Activated naive CD4-positive, alpha-beta T cell (primary cell): ENCODE data around the gene ESRRG.
"Not testable (repeated sequence)": the region's sequence is repeated elsewhere in the genome, so short reads cannot be mapped to it uniquely, and the experiment has no call there.

Experiments
- DNase-seq, 4 experiments: peaks; one replicate each; lab custom pipeline; 2025; lab: John Stamatoyannopoulos, UW

ESRRG gene

GRCh38 chr1:216704065-216704464, 19.2 kb downstream of the ESRRG start:
- not testable (repeated sequence) for DNase-seq

GRCh38 chr1:216702170-216702569, 21.1 kb downstream of the ESRRG start:
- no peak for DNase-seq

DNA sequence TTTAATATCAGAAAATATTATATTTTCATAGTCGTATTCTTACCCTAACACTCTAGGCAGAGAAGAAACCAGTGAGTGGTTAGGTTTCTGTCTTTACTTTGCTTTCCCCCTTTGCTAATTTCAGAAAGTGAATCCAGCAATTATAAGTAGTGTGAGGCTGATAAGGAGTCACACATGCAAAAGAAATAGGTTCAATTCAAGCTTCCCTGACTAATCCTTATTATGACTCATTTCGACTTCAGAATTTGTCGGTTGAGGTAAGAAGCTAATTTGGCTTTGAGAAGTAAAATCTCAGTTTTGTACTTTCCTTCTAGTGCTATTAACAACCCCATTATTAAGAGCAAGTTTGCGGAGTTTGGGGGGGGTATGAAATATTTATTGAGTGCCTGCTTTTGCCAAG, 22.4 kb downstream of the ESRRG start:
- no peak for DNase-seq

DNA sequence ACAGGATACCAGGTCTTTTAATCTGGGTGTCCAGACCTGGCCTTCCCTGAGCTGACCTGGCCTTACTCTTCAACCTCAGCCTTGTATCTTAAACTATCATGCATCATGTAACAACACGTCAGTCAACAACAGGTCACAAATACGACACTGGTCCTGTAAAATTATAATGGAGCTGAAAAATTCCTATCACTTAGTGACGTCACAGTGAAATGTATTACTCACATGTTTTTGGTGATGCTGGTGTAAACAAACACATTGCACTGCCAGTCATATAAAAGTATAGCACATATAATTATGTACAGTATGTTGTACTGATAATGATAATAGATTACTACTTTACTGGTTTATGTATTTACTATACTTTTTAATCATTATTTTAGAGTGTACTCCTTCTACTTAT, 31.5 kb downstream of the ESRRG start:
- DNase-seq: no peak

- no peak for DNase-seq
These were observed 32.6 kb downstream of the ESRRG start for GRCh38 chr1:216690603-216691002.

- no peak for DNase-seq
These were observed 35.0 kb downstream of the ESRRG start for GRCh38 chr1:216688127-216688657.

- DNase-seq: no peak
These were observed 36.1 kb downstream of the ESRRG start for GRCh38 chr1:216686860-216687766.

DNA sequence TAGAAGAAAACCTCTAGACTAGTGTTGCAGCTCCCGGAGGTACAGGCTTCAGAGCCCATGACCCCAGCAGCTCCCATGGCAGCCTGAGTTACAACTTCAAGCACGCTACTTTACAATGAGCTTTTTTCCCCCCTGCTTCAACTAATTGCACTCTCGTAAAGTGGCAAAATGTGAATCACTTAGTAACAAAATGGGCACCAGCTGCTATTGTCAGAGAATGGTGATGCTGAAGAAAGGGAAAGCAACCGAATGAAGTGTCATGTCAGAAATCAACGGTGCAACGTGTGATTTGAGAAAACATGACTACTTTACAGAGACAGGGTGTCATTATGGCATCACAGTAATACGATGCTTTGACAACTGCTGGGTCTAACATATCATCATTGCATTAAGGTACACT, 40.5 kb downstream of the ESRRG start:
- DNase-seq: no peak

- no peak for DNase-seq
These were observed 44.1 kb downstream of the ESRRG start for GRCh38 chr1:216679108-216679507.

GRCh38 chr1:216670118-216670883, 52.9 kb downstream of the ESRRG start:
- no peak for DNase-seq

GRCh38 chr1:216666441-216666840, 56.8 kb downstream of the ESRRG start:
- no peak for DNase-seq

GRCh38 chr1:216665856-216666255, 57.4 kb downstream of the ESRRG start:
- no peak for DNase-seq

DNA sequence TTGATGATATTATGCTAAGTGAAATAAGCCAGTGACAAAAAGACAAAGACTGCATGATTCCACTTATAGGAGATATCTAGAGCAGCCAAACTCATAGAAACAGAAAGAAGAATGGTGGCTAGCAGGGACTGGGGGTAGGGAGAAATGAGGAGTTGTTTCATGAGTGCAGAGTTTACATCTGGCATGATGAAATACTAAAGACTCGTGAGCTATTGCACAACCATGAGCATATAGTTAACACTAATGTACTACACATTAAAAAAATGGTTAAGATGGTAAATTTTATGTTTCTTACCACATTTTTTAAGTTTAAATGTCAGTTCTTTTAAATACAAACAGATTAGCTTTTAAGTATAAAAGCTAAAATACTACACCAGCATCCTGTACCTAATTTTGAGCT, 57.8 kb downstream of the ESRRG start:
- DNase-seq: no peak

- no peak for DNase-seq
These were observed 60.5 kb downstream of the ESRRG start for GRCh38 chr1:216662681-216663080.

DNA sequence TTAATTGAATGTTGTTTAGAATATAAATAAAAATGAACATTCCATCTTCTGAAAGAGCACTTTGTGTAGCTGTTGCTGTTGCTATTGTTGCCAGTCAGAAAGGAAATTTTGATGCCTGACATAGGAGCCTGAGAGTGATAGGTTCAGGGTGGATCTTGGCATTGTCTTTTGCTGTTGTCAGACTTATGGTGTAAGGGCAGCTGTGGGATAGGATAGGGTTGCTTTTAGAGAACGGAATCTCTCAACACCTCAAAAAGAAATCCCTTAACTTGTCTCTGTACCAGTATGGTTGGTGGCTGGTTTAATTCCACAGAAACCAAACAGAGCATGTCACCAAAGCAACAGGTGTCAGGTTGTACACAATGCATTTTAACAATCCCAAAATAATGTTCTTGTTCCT, 62.7 kb downstream of the ESRRG start:
- no peak for DNase-seq

- no peak for DNase-seq
These were observed 70.2 kb downstream of the ESRRG start for GRCh38 chr1:216653001-216653400.

- no peak for DNase-seq
These were observed 71.3 kb downstream of the ESRRG start for GRCh38 chr1:216651826-216652418.

GRCh38 chr1:216643176-216643575, 80.1 kb downstream of the ESRRG start:
- DNase-seq: no peak

DNA sequence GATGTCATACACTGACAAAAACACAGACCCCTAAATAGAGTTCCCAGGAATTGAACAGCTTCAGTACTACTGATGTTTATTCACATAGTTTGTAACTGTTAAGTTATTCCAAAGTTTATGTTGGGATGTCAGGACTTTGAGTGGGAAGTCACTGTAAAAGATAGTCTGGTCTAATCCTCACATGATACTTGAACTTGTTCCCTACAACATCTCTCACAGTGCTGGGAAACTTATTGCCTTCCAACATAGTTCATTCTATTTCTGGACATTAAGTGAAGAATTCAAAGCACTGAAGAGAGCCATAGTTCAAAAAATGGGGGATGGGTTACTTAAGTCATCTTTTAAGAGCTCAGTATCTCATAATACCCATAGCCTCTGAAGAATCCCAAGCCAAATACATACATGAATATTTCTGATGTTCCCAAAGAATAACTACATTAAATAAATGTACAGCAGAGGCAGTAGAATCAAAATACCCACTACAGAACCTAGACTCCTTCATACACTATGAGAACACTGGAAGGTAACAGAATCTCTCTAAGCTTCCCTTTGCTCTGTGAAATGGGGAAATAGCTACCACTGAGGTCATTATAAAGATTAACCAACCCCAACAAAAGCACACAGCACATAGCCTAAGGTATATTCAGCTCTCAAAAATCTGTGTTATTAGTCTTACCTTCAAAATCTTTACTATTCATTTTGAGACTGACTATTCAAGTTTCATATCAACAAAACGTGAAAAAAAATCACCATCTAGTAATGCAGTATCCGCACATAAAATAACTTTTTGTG, 81.4 kb downstream of the ESRRG start:
- DNase-seq: no peak

DNA sequence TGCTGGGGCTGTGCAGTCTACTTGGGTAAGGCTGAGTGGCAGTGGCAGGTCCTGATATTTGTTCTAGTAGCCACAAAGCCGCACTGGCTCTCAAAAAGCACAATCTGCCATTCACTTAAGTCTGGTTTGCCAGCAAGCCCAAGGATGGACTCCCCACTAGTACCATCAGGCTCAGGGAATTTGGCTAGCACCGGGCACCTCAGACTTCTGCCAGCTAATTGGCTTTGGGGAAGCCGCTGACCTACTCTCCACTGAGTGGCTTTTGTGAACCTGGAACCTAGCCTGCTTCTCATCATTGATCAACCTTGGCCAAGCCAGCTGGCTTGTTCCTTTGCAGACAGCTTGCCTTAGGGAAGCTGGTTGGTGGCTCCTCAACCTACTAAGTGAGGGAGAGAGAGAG, 83.1 kb downstream of the ESRRG start:
- DNase-seq: no peak

GRCh38 chr1:216632980-216633379, 90.2 kb downstream of the ESRRG start:
- no peak for DNase-seq

GRCh38 chr1:216630532-216630931, 92.7 kb downstream of the ESRRG start:
- no peak for DNase-seq
